Neural crest cell (in vitro differentiated cells): ENCODE results near the gene LRRC30. TPM values are rescaled to one million over a fixed set of nuclear protein-coding genes. Genes with fewer than 3 reads are reported as not detected.

Experiments used
- DNase-seq: peaks from one replicate; pipeline ENCODE4 v3.0.0; 2021; ENCODE audit warnings: low read depth, mixed read lengths, low spot score
- H3K27ac Mint-ChIP-seq: one replicate; pipeline ENCODE4 v1.8.0; 2021; ENCODE audit warnings: mild to moderate bottlenecking, mixed read lengths; ENCODE audit not compliant: unreplicated experiment
- H3K27me3 Mint-ChIP-seq: 2 replicates; pipeline ENCODE4 v1.8.0; 2021; ENCODE audit warnings: low read depth, mild to moderate bottlenecking, mixed read lengths
- H3K36me3 Mint-ChIP-seq: 2 replicates; pipeline ENCODE4 v1.8.0; 2021; ENCODE audit warnings: low read depth, mild to moderate bottlenecking, mixed read lengths
- H3K4me1 Mint-ChIP-seq: 2 replicates; pipeline ENCODE4 v1.8.0; 2021; ENCODE audit warnings: mixed read lengths
- H3K4me3 Mint-ChIP-seq: one replicate; pipeline ENCODE4 v1.8.0; 2021; ENCODE audit warnings: mild to moderate bottlenecking, mixed read lengths
- H3K9me3 Mint-ChIP-seq: 2 replicates; pipeline ENCODE4 v1.8.0; 2021; ENCODE audit warnings: mixed read lengths
- CTCF ChIP-seq: fragments of 200-600 bp; sonication (generic); conservative IDR thresholded peaks from 2 replicates; pipeline ENCODE4 v1.5.0; 2021; ENCODE audit warnings: antibody characterized with exemption, mild to moderate bottlenecking
- total RNA-seq: library from RNA; stranded (reverse); gene quantifications from 2 replicates; pipeline ENCODE4 v1.2.1, GENCODE V29; 2021

LRRC30 gene
- total RNA-seq, 1 donor from 2014 or later, result not detected

- DNase-seq, result no peak
- H3K9me3 Mint-ChIP-seq, result no peaks in the 10 kb centered on the region
- TF ChIP-seq CTCF, result no peak
- H3K4me3 Mint-ChIP-seq, result no peak overlapping the region
- peaks cover 15% of the 10 kb centered on the region for H3K4me1 Mint-ChIP-seq
- no peak overlapping the region for H3K27ac Mint-ChIP-seq
- H3K27me3 Mint-ChIP-seq, result peaks cover 6% of the 10 kb centered on the region
- H3K36me3 Mint-ChIP-seq, result no peaks in the 10 kb centered on the region
Observed at GRCh38 chr18:7255054-7255453, 24.2 kb downstream of the LRRC30 start.

- H3K9me3 Mint-ChIP-seq, result no peaks in the 10 kb centered on the region
- DNase-seq, result no peak
- H3K36me3 Mint-ChIP-seq, result no peaks in the 10 kb centered on the region
- no peak overlapping the region for H3K27ac Mint-ChIP-seq
- H3K27me3 Mint-ChIP-seq, result peaks cover 6% of the 10 kb centered on the region
- H3K4me1 Mint-ChIP-seq, result peaks cover 19% of the 10 kb centered on the region
- H3K4me3 Mint-ChIP-seq, result no peak overlapping the region
- no peak for TF ChIP-seq CTCF
Observed at GRCh38 chr18:7255643-7256042, 24.8 kb downstream of the LRRC30 start.

- Mint-ChIP-seq H3K4me3 (no peak overlapping the region), H3K4me1 (peaks cover 19% of the 10 kb centered on the region), H3K27me3 (peaks cover 6% of the 10 kb centered on the region), H3K36me3 (no peaks in the 10 kb centered on the region), H3K9me3 (no peaks in the 10 kb centered on the region), H3K27ac (no peak overlapping the region)
- TF ChIP-seq CTCF, result no peak
- no peak for DNase-seq
Observed at GRCh38 chr18:7256618-7257425, 25.9 kb downstream of the LRRC30 start.

GRCh38 chr18:7257426-7257740 lies 26.5 kb downstream of the LRRC30 start:
- no peak for DNase-seq
- no peak for TF ChIP-seq CTCF
- Mint-ChIP-seq H3K4me1 (peaks cover 19% of the 10 kb centered on the region), H3K36me3 (no peaks in the 10 kb centered on the region), H3K9me3 (peaks cover 2% of the 10 kb centered on the region), H3K27ac (no peak overlapping the region), H3K4me3 (no peak overlapping the region), H3K27me3 (peaks cover 6% of the 10 kb centered on the region)

GRCh38 chr18:7259475-7259874 lies 28.6 kb downstream of the LRRC30 start:
- no peaks in the 10 kb centered on the region for H3K36me3 Mint-ChIP-seq
- no peak overlapping the region for H3K4me3 Mint-ChIP-seq
- peaks cover 6% of the 10 kb centered on the region for H3K27me3 Mint-ChIP-seq
- no peak overlapping the region for H3K27ac Mint-ChIP-seq
- no peak for TF ChIP-seq CTCF
- H3K9me3 Mint-ChIP-seq, result peaks cover 8% of the 10 kb centered on the region
- H3K4me1 Mint-ChIP-seq, result peaks cover 28% of the 10 kb centered on the region
- no peak for DNase-seq
